Measurements from ENCODE around the gene EIF4H. TPM values are rescaled to one million over a fixed set of nuclear protein-coding genes. Genes with fewer than 3 reads are reported as not detected.

The EIF4H gene
- total and polyA plus RNA-seq, 7 donors, result 196 to 327 (median 263) TPM

DNA sequence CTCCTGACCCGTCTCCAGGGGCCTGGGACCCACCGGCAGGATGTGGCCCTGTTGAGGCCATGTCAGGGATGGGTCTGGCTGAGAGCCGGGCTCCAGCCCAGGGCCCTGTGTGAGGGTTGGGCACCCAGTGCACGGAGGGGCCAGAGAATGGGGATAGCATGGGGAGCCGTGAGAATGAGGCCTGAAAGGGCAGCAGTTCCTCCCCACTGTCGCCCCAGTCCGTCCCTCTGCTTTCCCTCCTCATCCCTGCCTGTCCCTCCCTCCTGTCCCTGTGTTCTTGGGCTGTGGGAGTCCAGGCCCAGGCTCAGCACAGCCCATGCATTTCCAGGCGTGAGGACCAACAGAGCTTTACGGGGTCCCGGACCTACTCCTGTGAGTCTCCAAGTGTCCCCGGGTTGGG, 45.3 kb downstream of the EIF4H start:
- H3K27ac ChIP-seq, result no peak overlapping the region
- DNase-seq (no peak), ATAC-seq (peak in 1 of 4 donors; percentile 19)
- intact Hi-C loops (cut with DNase I), result loop anchor here in 1 of 2 donors (10.0 kb wide), 1 partner anchor 95 kb away; no protein-coding TSS in a partner anchor
- 80 to 90% (median 86%) methylated on average over 11 of the region's 11 CpGs for WGBS, 3 donors
- H3K4me3 ChIP-seq, result no peak overlapping the region
- H3K27me3 ChIP-seq (ENCODE audit: insufficient read depth in 3 of 3, low read length in 2 of 3), result no peaks in the 10 kb centered on the region
- H3K36me3 ChIP-seq (ENCODE audit: insufficient read depth in 1 of 2, low read depth in 1 of 2), result no peaks in the 10 kb centered on the region
- H3K4me1 ChIP-seq, result no peaks in the 10 kb centered on the region
- TF ChIP-seq, protein P1, sequence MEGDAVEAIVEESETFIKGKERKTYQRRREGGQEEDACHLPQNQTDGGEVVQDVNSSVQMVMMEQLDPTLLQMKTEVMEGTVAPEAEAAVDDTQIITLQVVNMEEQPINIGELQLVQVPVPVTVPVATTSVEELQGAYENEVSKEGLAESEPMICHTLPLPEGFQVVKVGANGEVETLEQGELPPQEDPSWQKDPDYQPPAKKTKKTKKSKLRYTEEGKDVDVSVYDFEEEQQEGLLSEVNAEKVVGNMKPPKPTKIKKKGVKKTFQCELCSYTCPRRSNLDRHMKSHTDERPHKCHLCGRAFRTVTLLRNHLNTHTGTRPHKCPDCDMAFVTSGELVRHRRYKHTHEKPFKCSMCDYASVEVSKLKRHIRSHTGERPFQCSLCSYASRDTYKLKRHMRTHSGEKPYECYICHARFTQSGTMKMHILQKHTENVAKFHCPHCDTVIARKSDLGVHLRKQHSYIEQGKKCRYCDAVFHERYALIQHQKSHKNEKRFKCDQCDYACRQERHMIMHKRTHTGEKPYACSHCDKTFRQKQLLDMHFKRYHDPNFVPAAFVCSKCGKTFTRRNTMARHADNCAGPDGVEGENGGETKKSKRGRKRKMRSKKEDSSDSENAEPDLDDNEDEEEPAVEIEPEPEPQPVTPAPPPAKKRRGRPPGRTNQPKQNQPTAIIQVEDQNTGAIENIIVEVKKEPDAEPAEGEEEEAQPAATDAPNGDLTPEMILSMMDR (IDR thresholded peaks at IDR 0.05), result no peak
- H3K9me3 ChIP-seq, result no peaks in the 10 kb centered on the region

DNA sequence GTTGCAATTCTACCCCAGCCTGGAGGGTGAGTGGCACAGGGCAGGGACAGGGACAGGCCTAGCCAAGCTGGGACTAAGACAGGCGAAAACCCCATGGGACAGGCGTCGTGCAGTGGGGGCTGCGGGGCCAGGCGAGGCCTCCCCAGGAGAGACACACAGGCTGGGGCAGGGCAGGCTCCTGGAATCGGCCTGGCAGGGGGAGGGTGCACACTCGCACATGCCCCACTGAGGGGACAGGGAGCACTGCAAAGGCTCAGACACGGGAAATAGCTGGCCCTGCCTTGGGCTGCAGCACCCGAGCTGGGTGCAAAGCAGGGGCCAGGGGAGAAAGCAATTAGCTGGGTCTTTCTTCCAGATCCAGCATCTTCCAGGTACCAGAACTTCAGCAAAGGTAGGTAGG, 46.1 kb downstream of the EIF4H start:
- DNase-seq (no peak), ATAC-seq (no peak)
- Histone ChIP-seq H3K27ac (no peak overlapping the region), H3K36me3 (ENCODE audit: insufficient read depth in 1 of 2, low read depth in 1 of 2) (peaks cover 0 to 3% of the 10 kb centered on the region in 2 donors), H3K27me3 (ENCODE audit: insufficient read depth in 3 of 3, low read length in 2 of 3) (no peaks in the 10 kb centered on the region), H3K4me1 (no peaks in the 10 kb centered on the region), H3K4me3 (no peak overlapping the region), H3K9me3 (no peaks in the 10 kb centered on the region)
- TF ChIP-seq, protein P1 (IDR thresholded peaks at IDR 0.05), result no peak
- intact Hi-C loops (cut with DNase I), result no loop called here
- 72 to 77% (median 73%) methylated on average over 9 of the region's 9 CpGs for WGBS, 3 donors

DNA sequence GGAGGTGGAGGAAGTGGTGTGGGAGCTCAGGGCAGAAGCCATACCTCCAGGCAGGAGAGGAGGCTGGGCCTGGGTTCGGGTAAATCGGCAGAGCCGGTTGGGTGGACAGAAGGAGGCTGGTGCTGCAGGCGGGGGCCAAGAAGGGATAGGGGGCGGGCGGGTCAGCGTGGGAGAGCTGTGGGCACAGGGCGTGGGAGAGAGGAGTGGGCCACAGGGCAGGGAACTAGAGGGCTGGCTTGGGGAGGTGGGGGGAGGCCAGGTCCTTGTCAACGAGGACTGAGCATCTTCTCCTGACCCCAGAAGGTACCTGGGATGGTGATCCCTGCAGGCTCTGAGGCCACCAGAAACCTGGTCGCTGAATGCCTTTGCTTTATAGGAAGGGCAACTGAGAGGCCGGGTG, 47.6 kb downstream of the EIF4H start:
- peaks cover 0 to 12% of the 10 kb centered on the region in 2 donors for H3K36me3 ChIP-seq (ENCODE audit: insufficient read depth in 1 of 2, low read depth in 1 of 2)
- intact Hi-C loops (cut with DNase I), result no loop called here
- H3K27me3 ChIP-seq (ENCODE audit: insufficient read depth in 3 of 3, low read length in 2 of 3), result no peaks in the 10 kb centered on the region
- no peak overlapping the region for H3K4me3 ChIP-seq
- H3K27ac ChIP-seq, result no peak overlapping the region
- 86 to 94% (median 88%) methylated on average over 8 to 11 of the region's 11 CpGs for WGBS, 3 donors
- TF ChIP-seq, protein P1 (IDR thresholded peaks at IDR 0.05), result no peak
- no peaks in the 10 kb centered on the region for H3K9me3 ChIP-seq
- H3K4me1 ChIP-seq, result no peaks in the 10 kb centered on the region
- ATAC-seq (no peak), DNase-seq (no peak)

DNA sequence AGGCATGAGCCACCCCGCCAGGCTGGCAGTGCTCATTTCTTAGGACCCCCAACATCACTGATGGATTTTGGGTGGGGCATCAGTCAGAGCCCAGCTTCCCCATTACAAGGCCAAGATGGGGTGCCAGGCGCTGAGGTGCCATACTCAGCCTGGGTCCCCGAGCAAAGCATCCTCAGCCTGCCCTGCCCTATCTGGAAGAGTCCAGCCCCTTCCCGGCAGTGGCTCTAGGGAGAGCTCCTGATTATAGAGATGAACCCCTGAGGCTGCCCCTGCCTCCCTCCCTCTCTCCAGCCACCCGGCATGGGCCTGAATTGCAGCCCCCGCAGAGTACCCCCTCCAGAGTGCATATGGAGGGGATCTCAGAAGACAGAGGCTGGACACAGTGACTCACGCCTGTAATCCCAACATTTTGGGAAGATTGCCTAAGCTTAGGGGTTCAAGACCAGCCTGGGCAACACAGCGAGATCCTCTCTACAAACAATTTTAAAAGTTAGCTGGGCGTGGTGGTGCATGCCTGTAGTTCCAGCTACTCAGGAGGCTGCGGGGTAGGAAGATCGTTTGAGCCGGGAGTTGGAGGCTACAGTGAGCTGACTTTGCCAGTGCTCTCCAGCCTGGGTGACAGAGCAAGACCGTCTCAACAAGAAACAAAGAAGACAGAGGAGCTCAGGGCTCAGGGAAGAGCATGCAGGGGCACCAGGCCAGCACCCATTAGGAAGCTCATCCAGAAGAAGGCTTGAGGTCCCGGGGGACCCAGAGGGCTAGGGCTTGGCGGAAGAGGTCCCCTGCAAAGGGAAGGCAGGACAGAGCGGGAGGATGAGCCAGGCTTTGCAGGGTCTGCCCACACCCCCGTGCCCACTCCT, 48.9 kb downstream of the EIF4H start:
- no peak for DNase-seq
- 81 to 84% (median 82%) methylated on average over 17 of the region's 17 CpGs for WGBS, 3 donors
- Histone ChIP-seq H3K9me3 (no peaks in the 10 kb centered on the region), H3K27me3 (ENCODE audit: insufficient read depth in 3 of 3, low read length in 2 of 3) (no peaks in the 10 kb centered on the region), H3K27ac (no peak overlapping the region), H3K36me3 (ENCODE audit: insufficient read depth in 1 of 2, low read depth in 1 of 2) (peaks cover 0 to 13% of the 10 kb centered on the region in 2 donors), H3K4me3 (no peak overlapping the region), H3K4me1 (no peaks in the 10 kb centered on the region)
- intact Hi-C loops (cut with DNase I), result no loop called here
- ATAC-seq, result no peak
- TF ChIP-seq, protein P1 (IDR thresholded peaks at IDR 0.05), result no peak
